ENCODE data around the gene SLC24A3. TPM values are rescaled to one million over a fixed set of nuclear protein-coding genes. Genes with fewer than 3 reads are reported as not detected.

SLC24A3 gene
- total RNA-seq, 4 donors from 2014 or later, result 1.6 to 38.8 (median 3.7) TPM

DNA sequence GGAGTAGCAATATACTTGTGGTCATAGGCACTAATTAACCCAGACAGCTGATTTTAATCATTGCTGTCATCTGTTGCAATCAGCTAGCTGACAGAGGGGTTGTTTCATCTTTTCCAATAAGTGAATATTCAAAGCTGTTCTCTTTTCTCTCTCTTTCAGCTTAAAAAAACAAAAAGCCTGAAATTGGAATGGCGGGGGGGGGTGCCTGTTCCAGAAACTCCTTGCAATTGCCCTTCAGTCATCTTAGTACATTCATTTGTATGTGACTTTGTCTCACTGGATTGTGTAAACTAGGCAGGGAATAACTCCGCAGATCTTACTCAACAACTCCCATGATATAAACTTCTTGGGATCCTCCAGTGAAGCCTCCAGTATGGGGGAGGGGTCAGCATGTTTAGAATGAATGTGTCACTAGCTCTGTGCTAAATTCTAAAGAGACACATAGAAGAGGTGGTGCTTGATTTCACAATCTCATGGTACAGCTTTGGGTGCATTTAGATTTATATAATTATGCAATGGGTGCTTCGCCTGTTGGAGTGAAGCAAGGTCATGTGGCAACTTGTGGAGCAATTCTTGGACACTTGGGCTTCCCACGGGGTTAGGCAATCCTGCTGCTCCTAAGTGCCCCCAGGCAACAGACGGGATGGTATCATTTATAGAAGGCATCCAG is 40.1 kb downstream of the SLC24A3 start:
- TF ChIP-seq, protein P1, sequence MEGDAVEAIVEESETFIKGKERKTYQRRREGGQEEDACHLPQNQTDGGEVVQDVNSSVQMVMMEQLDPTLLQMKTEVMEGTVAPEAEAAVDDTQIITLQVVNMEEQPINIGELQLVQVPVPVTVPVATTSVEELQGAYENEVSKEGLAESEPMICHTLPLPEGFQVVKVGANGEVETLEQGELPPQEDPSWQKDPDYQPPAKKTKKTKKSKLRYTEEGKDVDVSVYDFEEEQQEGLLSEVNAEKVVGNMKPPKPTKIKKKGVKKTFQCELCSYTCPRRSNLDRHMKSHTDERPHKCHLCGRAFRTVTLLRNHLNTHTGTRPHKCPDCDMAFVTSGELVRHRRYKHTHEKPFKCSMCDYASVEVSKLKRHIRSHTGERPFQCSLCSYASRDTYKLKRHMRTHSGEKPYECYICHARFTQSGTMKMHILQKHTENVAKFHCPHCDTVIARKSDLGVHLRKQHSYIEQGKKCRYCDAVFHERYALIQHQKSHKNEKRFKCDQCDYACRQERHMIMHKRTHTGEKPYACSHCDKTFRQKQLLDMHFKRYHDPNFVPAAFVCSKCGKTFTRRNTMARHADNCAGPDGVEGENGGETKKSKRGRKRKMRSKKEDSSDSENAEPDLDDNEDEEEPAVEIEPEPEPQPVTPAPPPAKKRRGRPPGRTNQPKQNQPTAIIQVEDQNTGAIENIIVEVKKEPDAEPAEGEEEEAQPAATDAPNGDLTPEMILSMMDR (IDR thresholded peaks at IDR 0.05), result no peak
- no peak for TF ChIP-seq POLR2A (IDR thresholded peaks at IDR 0.05)
- H3K27me3 ChIP-seq, result no peaks in the 10 kb centered on the region
- no peak overlapping the region for H3K4me3 ChIP-seq
- H3K27ac ChIP-seq, result peak overlapping the region; percentile 25 to 63 (median 46)
- H3K9me3 ChIP-seq, result no peaks in the 10 kb centered on the region
- no peaks in the 10 kb centered on the region for H3K4me1 ChIP-seq
- H3K36me3 ChIP-seq, result no peaks in the 10 kb centered on the region
- DNase-seq, result peak in 1 of 3 donors; percentile 66

DNA sequence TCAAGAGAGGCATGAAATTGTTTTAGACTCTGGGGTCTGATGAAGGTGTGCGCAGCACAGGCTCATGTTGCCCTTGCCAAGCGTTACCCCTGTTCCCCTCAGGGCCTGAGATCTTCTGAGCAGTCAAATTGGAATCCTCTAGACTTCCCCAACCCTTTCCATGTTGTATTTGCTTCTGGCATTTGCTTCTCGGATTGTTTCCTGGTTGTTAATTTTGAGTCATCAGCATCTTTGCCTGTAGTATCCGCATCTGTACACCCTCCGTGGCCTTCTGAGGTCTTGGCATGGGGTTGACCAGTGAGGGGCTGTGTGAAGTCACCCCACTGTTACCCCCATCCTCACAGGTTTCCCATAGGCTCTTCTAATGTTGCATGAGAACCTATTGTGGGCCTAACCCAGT is 40.9 kb downstream of the SLC24A3 start:
- no peak for DNase-seq
- Histone ChIP-seq H3K4me1 (no peaks in the 10 kb centered on the region), H3K9me3 (no peaks in the 10 kb centered on the region), H3K4me3 (no peak overlapping the region), H3K36me3 (no peaks in the 10 kb centered on the region), H3K27ac (peak overlapping the region; percentile 25 to 52 (median 38)), H3K27me3 (no peaks in the 10 kb centered on the region)
- TF ChIP-seq POLR2A (IDR thresholded peaks at IDR 0.05), result no peak
- TF ChIP-seq, protein P1 (IDR thresholded peaks at IDR 0.05), result no peak

DNA sequence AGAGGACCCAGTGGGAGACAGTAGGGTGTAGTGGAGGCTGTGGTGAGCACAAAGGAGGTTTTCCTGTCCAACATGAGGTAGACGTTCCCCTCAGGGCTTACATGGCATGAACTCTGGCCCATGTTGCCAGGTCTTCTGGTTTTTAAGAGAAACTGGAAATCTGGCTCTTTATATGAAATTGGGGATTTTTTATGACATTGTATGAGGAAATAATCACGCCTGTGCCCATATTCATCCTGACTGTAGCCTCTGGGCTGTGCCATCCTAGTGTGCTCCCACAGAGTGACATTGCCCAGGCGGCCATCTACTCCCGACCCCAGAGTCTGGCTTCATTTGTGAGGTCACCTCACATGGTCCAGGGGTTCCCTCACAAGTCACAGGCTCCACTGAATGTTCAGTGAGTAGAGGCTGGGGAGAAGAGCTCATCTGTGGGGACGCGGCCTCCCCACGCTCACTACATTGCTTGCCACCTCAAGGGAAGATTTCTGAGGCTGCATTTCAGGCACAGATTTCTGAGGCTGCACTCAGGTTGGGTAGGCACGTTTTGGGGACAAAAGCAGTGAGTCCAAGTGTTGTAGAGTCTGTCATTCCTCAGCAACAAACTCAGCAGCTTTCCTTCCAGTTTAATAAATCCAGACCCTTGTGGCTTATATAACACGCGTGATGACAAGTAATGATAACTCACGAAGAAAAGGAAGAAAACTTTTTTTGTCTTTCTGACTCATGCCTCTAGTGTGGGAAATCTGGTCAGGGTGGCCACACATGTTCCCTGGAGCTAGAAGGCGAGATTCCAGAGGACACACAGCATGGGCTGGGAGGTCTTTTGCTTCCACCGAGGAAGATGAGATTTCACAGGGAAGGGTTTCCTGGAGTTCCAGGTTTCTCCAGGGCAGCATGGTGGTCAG is 41.7 kb downstream of the SLC24A3 start:
- peak overlapping the region in 3 of 4 donors; percentile 7 to 53 (median 52) for H3K27ac ChIP-seq
- TF ChIP-seq POLR2A (IDR thresholded peaks at IDR 0.05), result no peak
- TF ChIP-seq, protein P1 (IDR thresholded peaks at IDR 0.05), result no peak
- no peak overlapping the region for H3K4me3 ChIP-seq
- H3K36me3 ChIP-seq, result no peaks in the 10 kb centered on the region
- H3K9me3 ChIP-seq, result no peaks in the 10 kb centered on the region
- H3K4me1 ChIP-seq, result no peaks in the 10 kb centered on the region
- no peak for DNase-seq
- H3K27me3 ChIP-seq, result no peaks in the 10 kb centered on the region

DNA sequence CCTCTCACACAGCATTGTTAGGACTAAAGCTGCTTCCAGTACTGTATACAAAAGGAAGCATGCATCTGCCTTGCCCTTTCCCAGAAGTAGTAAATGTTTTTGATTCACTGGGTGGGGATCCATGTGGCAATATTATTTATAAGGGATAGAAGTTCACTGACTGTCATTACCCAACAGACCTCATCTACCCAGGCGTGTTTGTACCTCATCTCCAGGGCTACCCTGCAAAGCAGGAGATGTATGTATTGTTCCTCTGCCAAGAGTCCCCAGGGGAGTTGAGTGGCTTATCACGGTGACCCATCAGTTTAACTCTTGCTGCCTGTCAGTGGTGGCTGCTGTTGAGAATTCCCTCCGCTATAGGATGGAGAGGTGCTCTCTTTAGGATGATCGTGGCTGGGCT is 42.5 kb downstream of the SLC24A3 start:
- no peak for DNase-seq
- Histone ChIP-seq H3K36me3 (no peaks in the 10 kb centered on the region), H3K9me3 (no peaks in the 10 kb centered on the region), H3K27me3 (no peaks in the 10 kb centered on the region), H3K27ac (peak overlapping the region in 2 of 4 donors; percentile 52 to 53), H3K4me1 (no peaks in the 10 kb centered on the region), H3K4me3 (no peak overlapping the region)
- TF ChIP-seq POLR2A (IDR thresholded peaks at IDR 0.05), result no peak
- TF ChIP-seq, protein P1 (IDR thresholded peaks at IDR 0.05), result no peak

DNA sequence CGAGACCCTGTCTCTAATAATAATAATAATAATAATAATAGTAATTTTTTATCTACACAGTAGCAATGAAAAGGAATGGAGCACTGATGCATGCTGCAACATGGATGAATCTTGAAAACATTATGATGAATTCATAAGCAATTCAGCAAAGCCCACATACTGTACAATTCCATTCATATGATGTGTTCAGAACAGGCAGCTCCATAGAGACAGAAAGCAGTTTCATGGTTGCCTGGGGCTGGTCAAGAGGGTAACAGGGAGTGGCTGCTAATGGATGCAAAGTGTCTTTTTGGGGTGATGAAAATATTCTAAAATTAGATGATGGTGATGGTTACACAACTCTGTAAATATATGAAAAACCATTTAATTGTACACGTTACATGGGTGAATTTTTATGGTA is 43.6 kb downstream of the SLC24A3 start:
- H3K27me3 ChIP-seq, result no peaks in the 10 kb centered on the region
- H3K4me3 ChIP-seq, result no peak overlapping the region
- H3K36me3 ChIP-seq, result no peaks in the 10 kb centered on the region
- no peak overlapping the region for H3K27ac ChIP-seq
- no peaks in the 10 kb centered on the region for H3K9me3 ChIP-seq
- no peaks in the 10 kb centered on the region for H3K4me1 ChIP-seq
- no peak for TF ChIP-seq POLR2A (IDR thresholded peaks at IDR 0.05)
- TF ChIP-seq, protein P1 (IDR thresholded peaks at IDR 0.05), result no peak
- DNase-seq, result no peak
